K562 (cell line): ENCODE results near the gene HPCAL1. TPM values are rescaled to one million over a fixed set of nuclear protein-coding genes. Genes with fewer than 3 reads are reported as not detected.

ENCODE experiments used
- ATAC-seq: fragments of 200-7000 bp; cut with Tn5 transposase; 3 replicates; pipeline ENCODE4 v1.9.1; 2020; ENCODE audit warnings: moderate library complexity
- BruUV-seq: library from RNA; stranded (reverse); fragments of 400-500 nt; replicated peaks from 2 replicates; lab custom pipeline; 2021; lab: Mats Ljungman, UMichigan
- CTCF ChIA-PET: fragments of 300-600 bp; formaldehyde crosslinking; extraction: SDS; loops from one replicate; lab custom pipeline; 2021; ENCODE audit warnings: low intra/inter-chr PET ratio; lab: Yijun Ruan, JAX
- POLR2A ChIA-PET: fragments of 300-600, 350-650 bp; sonication (Branson Sonifier 250); formaldehyde crosslinking; extraction: SDS; loops from one replicate; lab custom pipeline; 2021; ENCODE audit warnings: antibody characterized with exemption, inconsistent platforms; lab: Yijun Ruan, JAX
- DNase-seq, 4 experiments: peaks; one replicate each; pipeline versions ENCODE4 v3.0.0 to v3.0.0-alpha.2; 2011 to 2018; ENCODE audit warnings: low spot score in 3 of 4, mixed read lengths in 3 of 4; ENCODE audit errors: extremely low read depth in 1 of 4
- FAIRE-seq: peaks from 2 replicates; lab custom pipeline; 2011; peaks lifted over from hg19 to GRCh38; lab: Jason Lieb, UNC
- H2AFZ ChIP-seq: 2 replicates; pipeline ENCODE4 v1.6.0; 2011; ENCODE audit warnings: low read depth, low read length, control low read depth, inconsistent platforms
- H3K27ac ChIP-seq: fragments of 200-600 bp; 3 replicates; pipeline ENCODE4 v1.8.0; 2011; ENCODE audit warnings: low read depth, mild to moderate bottlenecking, control low read depth, inconsistent platforms, low read length, moderate library complexity, mixed read lengths; ENCODE audit errors: extremely low read depth
- H3K27me3 ChIP-seq, 2 experiments: fragments of 300-600 bp in 1 of 2; 2 replicates in 1 of 2; 3 replicates in 1 of 2; pipeline versions ENCODE4 v1.6.0 to v1.8.0; 2011; ENCODE audit warnings: inconsistent platforms in 2 of 2, low read length in 2 of 2, mild to moderate bottlenecking in 1 of 2, mixed read lengths in 1 of 2, moderate library complexity in 1 of 2; ENCODE audit not compliant: control insufficient read depth in 2 of 2, insufficient read depth in 2 of 2
- H3K36me3 ChIP-seq: fragments of 300-600 bp; 3 replicates; pipeline ENCODE4 v1.8.0; 2011; ENCODE audit warnings: mild to moderate bottlenecking, low read length, inconsistent platforms; ENCODE audit not compliant: control insufficient read depth, insufficient read depth
- H3K4me1 ChIP-seq, 2 experiments: fragments of 200-600 bp in 1 of 2; replicated peaks in 1 of 2; 2 replicates in 1 of 2; 3 replicates in 1 of 2; pipeline versions ENCODE4 v1.5.1 to v1.8.0; 2011; ENCODE audit warnings: inconsistent platforms in 2 of 2, low read length in 2 of 2, mild to moderate bottlenecking in 1 of 2, mixed read lengths in 1 of 2, moderate library complexity in 1 of 2; ENCODE audit not compliant: control insufficient read depth in 2 of 2, insufficient read depth in 2 of 2
- H3K4me2 ChIP-seq: 2 replicates; pipeline ENCODE4 v1.6.1; 2011; ENCODE audit warnings: low read length, control low read depth, inconsistent platforms, mixed read lengths; ENCODE audit not compliant: insufficient read depth
- H3K4me3 ChIP-seq: fragments of 200-600 bp; sonication (generic), shearing (Covaris generic); 2 replicates; pipeline ENCODE4 v1.5.1; 2016; ENCODE audit warnings: control low read depth, inconsistent platforms
- H3K79me2 ChIP-seq: fragments of 200-600 bp; 3 replicates; pipeline ENCODE4 v1.8.0; 2011; ENCODE audit warnings: low read length, inconsistent platforms; ENCODE audit not compliant: control insufficient read depth, insufficient read depth
- H3K9ac ChIP-seq, 2 experiments: 2 replicates each; pipeline versions ENCODE4 v1.6.0 to v1.6.1; 2011; ENCODE audit warnings: low read depth in 2 of 2, low read length in 2 of 2, control low read depth in 1 of 2, inconsistent platforms in 1 of 2, mild to moderate bottlenecking in 1 of 2, mixed read lengths in 1 of 2; ENCODE audit not compliant: insufficient read depth in 1 of 2
- H3K9me1 ChIP-seq: one replicate; pipeline ENCODE4 v1.6.0; 2011; ENCODE audit warnings: inconsistent platforms, mild to moderate bottlenecking, low read length, moderate library complexity; ENCODE audit not compliant: control insufficient read depth, insufficient read depth
- H3K9me3 ChIP-seq: replicated peaks from 2 replicates; pipeline ENCODE4 v1.5.1; 2011; ENCODE audit warnings: low read depth, low read length, inconsistent platforms; ENCODE audit not compliant: control insufficient read depth, insufficient read depth
- H4K20me1 ChIP-seq: replicated peaks from 2 replicates; pipeline ENCODE4 v1.6.1; 2011; ENCODE audit warnings: low read length, inconsistent platforms, mixed read lengths; ENCODE audit not compliant: control insufficient read depth, insufficient read depth
- HNRNPL ChIP-seq: fragments of 200-400 bp; formaldehyde crosslinking; IDR thresholded peaks from 2 replicates; pipeline ENCODE4 v1.6.1; 2017; ENCODE audit warnings: low read depth, mild to moderate bottlenecking, low read length
- MCM2 ChIP-seq: fragments of 450-650 bp; IDR thresholded peaks from 2 replicates; pipeline ENCODE4 v1.6.1; 2017; ENCODE audit warnings: low read depth, mild to moderate bottlenecking
- RBBP5 ChIP-seq: fragments of 200-600 bp; sonication (generic); IDR thresholded peaks from 2 replicates; pipeline ENCODE4 v1.6.1; 2012; ENCODE audit warnings: borderline replicate concordance, mild to moderate bottlenecking, low read length, control low read depth, inconsistent platforms; ENCODE audit not compliant: insufficient read depth, poor library complexity, severe bottlenecking
- RFX1 ChIP-seq: fragments of 450-650 bp; IDR thresholded peaks from 2 replicates; pipeline ENCODE4 v1.6.1; 2016; ENCODE audit warnings: mild to moderate bottlenecking, moderate library complexity
- TEAD2 ChIP-seq: fragments of 450-650 bp; IDR thresholded peaks from 2 replicates; pipeline ENCODE4 v1.6.1; 2016; ENCODE audit warnings: missing genetic modification characterization, control low read depth, missing compliant biosample characterization
- ZNF165 ChIP-seq: fragments of 250-450 bp; sonication (Bioruptor Pico); IDR thresholded peaks from 2 replicates; pipeline ENCODE4 v1.4.0; 2020; ENCODE audit warnings: borderline replicate concordance
- ZNF75A ChIP-seq: fragments of 450-650 bp; formaldehyde crosslinking; IDR thresholded peaks from 2 replicates; pipeline ENCODE4 v1.4.0; 2020; ENCODE audit warnings: mild to moderate bottlenecking
- ZSCAN29 ChIP-seq: fragments of 450-650 bp; IDR thresholded peaks from 2 replicates; pipeline ENCODE4 v1.6.1; 2017
- ZZZ3 ChIP-seq: fragments of 450-650 bp; IDR thresholded peaks from 2 replicates; pipeline ENCODE4 v1.6.1; 2016; ENCODE audit warnings: antibody characterized with exemption, mild to moderate bottlenecking, moderate library complexity
- WGBS: fragments of 100-300 bp; shearing (Covaris generic); methylation state at CpG from one replicate; pipeline ENCODE4 v1.1.6; 2016; ENCODE audit warnings: low coverage, mixed read lengths; ENCODE audit not compliant: insufficient coverage; ENCODE audit errors: missing lambda C conversion rate; 5-methylcytosine and 5-hydroxymethylcytosine counted together
- in situ Hi-C: fragments of 300-500 bp; cut with MboI; formaldehyde crosslinking; loops from 4 replicates; pipeline ENCODE4 v1.15.0; 2018; ENCODE audit warnings: inconsistent platforms, mixed read lengths
- intact Hi-C: fragments of 100-400 bp; cut with micrococcal nuclease; formaldehyde crosslinking; loops from 2 replicates; pipeline ENCODE4 v1.14.2; 2022
- polyA plus RNA-seq, 8 experiments: library from polyadenylated mRNA; depleted of rRNA in 4 of 8; stranded (reverse) in 5 of 8; unstranded in 3 of 8; fragments of >200 nt; fragmentation: Nextera tagmentation in 2 of 8; fragmentation: Illumina TruSeq in 1 of 8; extraction: Ambion mirVana in 2 of 8; extraction: Trizol in 1 of 8; gene quantifications; 2 replicates each; pipeline versions ENCODE4 v1.2.1 to v1.2.3, GENCODE V29; 2011 to 2014; ENCODE audit warnings: inconsistent platforms in 1 of 8, missing spikeins in 1 of 8
- total RNA-seq, 7 experiments: library from RNA; depleted of rRNA in 6 of 7; stranded (reverse); fragments of >200 nt in 6 of 7; fragmentation: Illumina TruSeq in 2 of 7; extraction: Trizol in 2 of 7; gene quantifications; 2 replicates each; pipeline versions ENCODE4 v1.2.1 to v1.2.3, GENCODE V29; 2011 to 2021; ENCODE audit warnings: low replicate concordance in 1 of 7
- TF ChIP-seq, protein P1 (sequence below): sonication (generic); formaldehyde crosslinking; IDR thresholded peaks from 2 replicates; pipeline ENCODE4 v1.8.0; 2022; ENCODE audit warnings: mild to moderate bottlenecking, missing genetic modification reagents

The HPCAL1 gene
- total and polyA plus RNA-seq, 9 of the 15 experiments (the other 6 are each of a cell fraction or from before 2014, with no cell fraction given), result 2.7 to 65.5 (median 23.9) TPM

DNA sequence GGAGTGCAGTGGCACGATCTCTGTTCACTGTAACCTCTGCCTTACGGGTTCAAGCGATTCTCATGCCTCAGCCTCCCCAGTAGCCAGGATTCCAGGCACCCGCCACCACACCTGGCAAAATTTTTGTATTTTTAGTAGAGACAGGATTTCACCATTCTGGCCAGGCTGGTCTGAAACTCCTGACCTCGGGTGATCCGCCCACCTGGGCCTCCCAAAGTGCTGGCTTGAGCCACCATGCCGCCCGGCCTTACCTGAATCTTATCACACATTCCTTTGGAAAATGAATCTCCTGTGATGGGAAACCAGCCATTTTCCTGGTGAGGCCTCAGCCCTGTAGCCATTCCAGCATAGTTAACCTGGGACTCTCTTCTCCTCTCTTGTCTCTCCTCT, 57.8 kb downstream of the HPCAL1 start:
- CTCF ChIA-PET, result no interaction called here

More for the DNA sequence above, 57.8 kb downstream of the HPCAL1 start:
- TF ChIP-seq RFX1 (no peak), RBBP5 (no peak), HNRNPL (no peak), ZZZ3 (no peak), ZNF165 (CRISPR knock-in tag) (no peak), ZNF75A (CRISPR knock-in tag) (no peak), MCM2 (no peak), ZSCAN29 (no peak), TEAD2 (tag) (no peak)
- TF ChIP-seq, protein P1, sequence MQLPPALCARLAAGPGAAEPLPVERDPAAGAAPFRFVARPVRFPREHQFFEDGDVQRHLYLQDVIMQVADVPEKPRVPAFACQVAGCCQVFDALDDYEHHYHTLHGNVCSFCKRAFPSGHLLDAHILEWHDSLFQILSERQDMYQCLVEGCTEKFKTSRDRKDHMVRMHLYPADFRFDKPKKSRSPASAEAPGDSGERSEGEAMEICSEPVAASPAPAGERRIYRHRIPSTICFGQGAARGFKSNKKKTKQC (CRISPR knock-in tag), result no peak
- Histone ChIP-seq H3K27ac (no peak overlapping the region), H3K4me3 (no peak overlapping the region), H3K9ac (no peak overlapping the region), H3K9me1 (peaks cover 3% of the 10 kb centered on the region), H3K4me1 (peaks cover 0 to 44% of the 10 kb centered on the region in 2 experiments; a peak in 4 of 5 replicates), H3K79me2 (peaks cover 12% of the 10 kb centered on the region; the same call in 2 of the 3 replicates), H2AFZ (no peak overlapping the region), H4K20me1 (peaks cover 8% of the 10 kb centered on the region; the same call in 1 of the 2 replicates), H3K9me3 (no peaks in the 10 kb centered on the region), H3K27me3 (no peaks in the 10 kb centered on the region), H3K4me2 (no peak overlapping the region), H3K36me3 (peaks cover 12% of the 10 kb centered on the region; the same call in 2 of the 3 replicates)
- BruUV-seq, result no TSS peak
- in situ Hi-C loops (no loop called here), intact Hi-C loops (no loop called here)
- ATAC-seq (no peak), DNase-seq (no peak), FAIRE-seq (no peak)
- WGBS, result 83% methylated on average over 7 of the region's 8 CpGs
- POLR2A ChIA-PET, result no interaction called here
